HUES6 (cell line): Measurements from ENCODE around the gene LPCAT1.
"Not testable (repeated sequence)": the region's sequence is repeated elsewhere in the genome, so short reads cannot be mapped to it uniquely, and the experiment has no call there.

Experiments
- H3K27ac ChIP-seq: 2 replicates; pipeline ENCODE4 v1.7.0; 2013; ENCODE audit warnings: low read depth, mild to moderate bottlenecking, low read length, inconsistent platforms
- H3K27me3 ChIP-seq: 2 replicates; pipeline ENCODE4 v1.6.1; 2013; ENCODE audit warnings: low read length; ENCODE audit not compliant: control insufficient read depth, insufficient read depth
- H3K36me3 ChIP-seq: 2 replicates; pipeline ENCODE4 v1.6.1; 2013; ENCODE audit warnings: low read length; ENCODE audit not compliant: control insufficient read depth, insufficient read depth
- H3K4me1 ChIP-seq: 2 replicates; pipeline ENCODE4 v1.6.1; 2013; ENCODE audit warnings: low read length; ENCODE audit not compliant: control insufficient read depth, insufficient read depth
- H3K4me3 ChIP-seq: 2 replicates; pipeline ENCODE4 v1.5.1; 2013; ENCODE audit warnings: low read depth, low read length
- H3K9ac ChIP-seq: one replicate; pipeline ENCODE4 v1.6.1; 2013; ENCODE audit warnings: mild to moderate bottlenecking, low read length
- H3K9me3 ChIP-seq: 2 replicates; pipeline ENCODE4 v1.6.1; 2013; ENCODE audit warnings: low read depth, low read length; ENCODE audit not compliant: control insufficient read depth, insufficient read depth

LPCAT1 gene

DNA sequence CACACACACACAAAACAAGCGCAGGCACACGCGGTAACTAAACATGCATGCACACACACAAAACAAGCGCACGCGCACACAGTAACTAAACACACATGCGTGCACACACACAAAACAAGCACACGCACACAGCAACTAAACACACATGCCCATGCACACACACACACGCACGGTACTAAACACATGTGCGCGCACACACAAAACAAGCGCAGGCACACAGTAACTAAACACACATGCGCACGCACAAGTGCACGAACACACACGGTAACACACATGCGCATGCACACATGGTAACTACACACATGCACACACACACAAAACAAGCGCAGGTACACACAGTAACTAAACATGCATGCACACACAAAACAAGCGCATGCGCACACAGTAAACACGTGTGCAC, 58.6 kb downstream of the LPCAT1 start:
- Histone ChIP-seq H3K27ac (no peak overlapping the region), H3K27me3 (no peaks in the 10 kb centered on the region), H3K4me1 (no peaks in the 10 kb centered on the region), H3K9me3 (peaks cover 11% of the 10 kb centered on the region; the same call in 1 of the 2 replicates), H3K9ac (no peak overlapping the region), H3K36me3 (peaks cover 93% of the 10 kb centered on the region), H3K4me3 (no peak overlapping the region)

DNA sequence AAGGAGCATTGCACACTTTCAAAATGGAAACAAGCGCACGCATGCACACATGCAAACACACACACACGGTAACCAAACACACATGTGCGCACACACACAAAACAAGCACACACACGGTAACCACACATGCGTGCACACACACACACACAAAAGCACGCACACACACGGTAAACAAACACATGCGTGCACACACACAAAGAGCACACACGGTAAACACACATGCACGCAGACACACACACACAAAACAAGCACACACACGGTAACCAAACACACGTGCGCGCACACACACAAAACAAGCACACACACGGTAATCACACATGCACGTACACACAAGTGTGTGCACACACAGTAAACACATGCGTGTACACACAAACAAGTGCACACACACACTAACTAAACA, 59.2 kb downstream of the LPCAT1 start:
- Histone ChIP-seq H3K27ac (no peak overlapping the region), H3K36me3 (peaks cover 94% of the 10 kb centered on the region), H3K27me3 (no peaks in the 10 kb centered on the region), H3K9ac (no peak overlapping the region), H3K4me3 (no peak overlapping the region), H3K9me3 (peaks cover 13% of the 10 kb centered on the region; the same call in 1 of the 2 replicates), H3K4me1 (no peaks in the 10 kb centered on the region)

GRCh38 chr5:1464096-1464446, 59.7 kb downstream of the LPCAT1 start:
- Histone ChIP-seq H3K9ac (no peak overlapping the region), H3K27me3 (no peaks in the 10 kb centered on the region), H3K4me1 (no peaks in the 10 kb centered on the region), H3K27ac (no peak overlapping the region), H3K4me3 (no peak overlapping the region), H3K9me3 (peaks cover 18% of the 10 kb centered on the region; the same call in 1 of the 2 replicates), H3K36me3 (peaks cover 97% of the 10 kb centered on the region)

GRCh38 chr5:1463326-1464095, 60.2 kb downstream of the LPCAT1 start:
- Histone ChIP-seq H3K36me3 (peaks cover 97% of the 10 kb centered on the region), H3K27me3 (no peaks in the 10 kb centered on the region), H3K4me3 (no peak overlapping the region), H3K9me3 (peaks cover 20% of the 10 kb centered on the region), H3K27ac (no peak overlapping the region), H3K9ac (no peak overlapping the region), H3K4me1 (no peaks in the 10 kb centered on the region)

DNA sequence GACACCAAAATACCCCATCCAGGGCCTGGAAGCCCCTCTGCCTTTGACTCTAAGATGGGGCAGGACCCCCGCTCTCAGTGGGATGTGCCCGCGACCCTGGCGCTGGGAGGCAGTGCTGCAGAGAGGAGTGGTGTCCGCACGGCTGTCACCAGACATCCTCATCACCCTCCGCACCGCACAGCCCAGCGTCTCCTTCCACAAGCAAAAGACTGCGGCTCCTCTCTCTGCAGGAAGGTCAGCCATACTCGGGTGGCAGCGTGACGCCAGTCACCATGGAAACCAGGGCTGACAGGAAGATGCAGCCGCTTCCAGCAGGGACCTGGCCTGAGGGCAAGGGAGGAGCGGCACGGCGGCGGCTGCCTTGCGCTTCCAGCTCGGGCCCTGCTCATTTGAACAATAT, 61.4 kb downstream of the LPCAT1 start:
- no peak overlapping the region for H3K27ac ChIP-seq
- no peak overlapping the region for H3K9ac ChIP-seq
- no peaks in the 10 kb centered on the region for H3K4me1 ChIP-seq
- H3K36me3 ChIP-seq = peaks cover 99% of the 10 kb centered on the region
- peaks cover 32% of the 10 kb centered on the region for H3K9me3 ChIP-seq
- no peaks in the 10 kb centered on the region for H3K27me3 ChIP-seq
- no peak overlapping the region for H3K4me3 ChIP-seq

DNA sequence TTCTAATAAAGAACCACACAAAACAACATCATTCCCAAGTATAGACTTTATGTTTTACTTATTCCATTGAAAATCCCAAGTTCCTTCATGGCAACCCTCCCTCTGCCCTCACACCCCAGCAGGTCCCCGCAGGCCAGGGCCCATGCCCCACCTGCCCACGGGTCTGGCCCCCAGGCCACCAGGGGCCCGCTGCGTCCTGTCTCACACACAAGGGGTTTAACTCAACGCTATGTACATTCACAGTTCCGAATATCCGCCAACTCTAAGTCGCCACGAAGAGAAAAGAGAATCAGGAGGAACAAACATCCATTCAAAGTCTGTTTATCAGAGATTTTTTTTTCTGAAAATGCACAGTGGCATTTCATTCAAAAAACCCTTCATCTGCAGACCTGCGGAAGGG, 62.4 kb downstream of the LPCAT1 start:
- peaks cover 41% of the 10 kb centered on the region for H3K9me3 ChIP-seq
- no peaks in the 10 kb centered on the region for H3K4me1 ChIP-seq
- H3K9ac ChIP-seq = no peak overlapping the region
- H3K4me3 ChIP-seq = no peak overlapping the region
- H3K27ac ChIP-seq = no peak overlapping the region
- peaks cover 92% of the 10 kb centered on the region for H3K36me3 ChIP-seq
- no peaks in the 10 kb centered on the region for H3K27me3 ChIP-seq

GRCh38 chr5:1460054-1460682, 63.6 kb downstream of the LPCAT1 start:
- Histone ChIP-seq H3K27me3 (no peaks in the 10 kb centered on the region), H3K9me3 (peaks cover 46% of the 10 kb centered on the region), H3K4me3 (no peak overlapping the region), H3K27ac (no peak overlapping the region), H3K4me1 (no peaks in the 10 kb centered on the region), H3K36me3 (peaks cover 79% of the 10 kb centered on the region), H3K9ac (no peak overlapping the region)

DNA sequence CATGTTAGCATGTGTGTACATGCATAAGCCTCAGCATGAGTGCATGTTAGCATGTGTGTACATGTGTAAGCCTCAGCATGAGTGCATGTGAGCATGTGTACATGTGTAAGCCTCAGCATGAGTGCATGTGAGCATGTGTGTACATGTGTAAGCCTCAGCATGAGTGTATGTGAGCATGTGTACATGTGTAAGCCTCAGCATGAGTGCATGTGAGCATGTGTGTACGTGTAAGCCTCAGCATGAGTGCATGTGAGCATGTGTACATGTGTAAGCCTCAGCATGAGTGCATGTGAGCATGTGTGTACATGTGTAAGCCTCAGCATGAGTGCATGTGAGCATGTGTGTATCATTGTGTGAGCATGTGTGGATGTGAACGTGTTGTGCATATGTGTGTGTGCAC, 64.3 kb downstream of the LPCAT1 start:
- not testable (repeated sequence) for H3K4me3 ChIP-seq, H3K27ac ChIP-seq, H3K27me3 ChIP-seq, H3K4me1 ChIP-seq, H3K9ac ChIP-seq
- peaks cover 72% of the 10 kb centered on the region for H3K36me3 ChIP-seq
- peaks cover 44% of the 10 kb centered on the region for H3K9me3 ChIP-seq

GRCh38 chr5:1456110-1456881, 67.5 kb downstream of the LPCAT1 start:
- Histone ChIP-seq H3K36me3 (peaks cover 42% of the 10 kb centered on the region), H3K9me3 (peaks cover 66% of the 10 kb centered on the region)
- not testable (repeated sequence) for H3K4me1 ChIP-seq, H3K9ac ChIP-seq, H3K4me3 ChIP-seq, H3K27me3 ChIP-seq, H3K27ac ChIP-seq

DNA sequence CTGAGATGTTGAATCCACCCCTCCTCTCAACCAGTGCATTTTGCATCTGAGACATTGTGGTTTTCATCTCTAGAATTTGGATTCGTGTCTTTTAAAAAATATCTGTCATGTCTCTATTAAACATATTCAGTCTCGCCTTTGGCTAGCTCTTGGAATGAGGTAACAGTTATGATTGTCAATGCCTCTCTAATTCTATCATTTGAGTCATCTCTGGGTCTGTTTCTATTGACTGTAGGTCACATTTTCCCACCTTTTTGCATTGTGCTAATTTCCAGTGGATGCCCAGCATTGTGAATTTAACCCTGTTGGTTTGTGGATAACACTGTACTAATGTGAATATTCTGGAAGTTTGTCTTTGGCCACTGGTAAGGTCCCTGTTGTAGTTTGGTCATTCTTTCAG, 70.1 kb downstream of the LPCAT1 start:
- Histone ChIP-seq H3K27ac (no peak overlapping the region), H3K9me3 (peaks cover 60% of the 10 kb centered on the region), H3K9ac (no peak overlapping the region), H3K4me3 (no peak overlapping the region), H3K4me1 (no peaks in the 10 kb centered on the region), H3K36me3 (peaks cover 15% of the 10 kb centered on the region), H3K27me3 (peaks cover 21% of the 10 kb centered on the region)

DNA sequence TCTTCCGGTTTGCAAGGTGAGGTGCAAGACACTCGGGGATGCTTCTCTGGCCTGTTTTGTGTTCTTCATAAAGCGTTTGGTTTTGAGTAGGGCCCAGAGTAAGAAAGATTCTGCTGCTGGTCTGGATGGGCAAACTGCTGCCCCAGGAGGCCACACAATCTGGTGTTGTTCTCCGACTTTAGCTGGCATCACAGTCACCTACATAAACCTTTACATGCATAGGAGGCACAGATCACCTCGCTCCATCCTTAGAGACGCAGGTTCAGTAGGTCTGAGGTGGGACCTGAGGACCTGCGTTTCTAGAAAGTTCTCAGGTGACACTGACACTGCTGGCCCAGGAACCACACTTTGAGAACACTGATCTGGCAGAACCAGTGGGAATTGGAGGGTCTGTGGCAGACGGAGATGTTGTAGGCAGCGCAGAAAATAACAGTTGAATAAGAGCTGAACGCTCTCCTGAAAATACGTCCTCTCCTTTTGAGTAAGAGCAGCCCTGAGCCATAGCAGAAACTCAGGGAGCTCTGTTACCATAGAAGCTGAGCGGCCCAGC, 74.6 kb downstream of the LPCAT1 start:
- Histone ChIP-seq H3K4me3 (no peak overlapping the region), H3K4me1 (0 out of 2 replicates have a peak, but pooled peaks cover 7% of the 10 kb centered on the region), H3K27ac (no peak overlapping the region), H3K36me3 (no peaks in the 10 kb centered on the region), H3K9me3 (peaks cover 21% of the 10 kb centered on the region), H3K9ac (no peak overlapping the region), H3K27me3 (peaks cover 65% of the 10 kb centered on the region)
